ENCODE measurements around the gene GRK1. TPM values are rescaled to one million over a fixed set of nuclear protein-coding genes. Genes with fewer than 3 reads are reported as not detected.

GRK1 gene
- total RNA-seq, 2 experiments from 2014 or later: not detected

DNA sequence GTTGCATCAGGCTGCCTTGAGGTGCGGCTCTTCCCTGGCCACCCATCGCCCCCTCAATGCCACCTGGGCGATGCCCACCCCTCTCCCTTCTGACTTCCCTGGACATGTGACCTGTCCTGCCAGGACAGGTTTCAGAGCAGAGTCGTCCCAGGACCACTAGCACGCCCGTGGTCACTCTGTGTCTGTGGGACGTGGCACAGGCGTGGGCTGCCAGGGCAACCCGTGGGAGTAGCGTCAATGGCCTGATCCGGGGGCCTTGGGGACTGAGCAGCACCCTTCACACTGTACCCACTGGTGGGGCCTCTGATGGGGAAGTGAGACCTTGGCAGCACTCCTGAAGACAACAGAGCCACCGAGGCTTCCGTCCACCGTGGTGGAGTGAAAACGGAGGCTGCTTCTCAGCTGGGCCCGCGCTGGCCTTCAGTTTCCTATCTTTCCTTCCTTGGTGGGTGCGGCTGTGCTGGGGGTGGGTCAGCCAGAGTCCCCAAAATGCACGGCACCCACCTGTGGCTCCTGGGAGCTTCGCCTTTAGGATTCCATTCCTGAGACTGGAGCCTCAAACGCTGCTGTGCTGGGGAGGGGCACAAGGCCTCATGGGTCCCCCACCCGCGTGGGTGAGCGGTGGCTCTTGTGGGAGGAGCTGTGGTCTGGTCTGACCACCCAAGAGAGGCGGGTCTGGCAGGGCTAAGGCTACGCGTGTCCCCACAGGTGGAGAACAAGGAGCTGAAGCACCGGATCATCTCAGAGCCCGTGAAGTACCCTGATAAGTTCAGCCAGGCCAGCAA, 65.3 kb downstream of the GRK1 start:
- H4K20me1 ChIP-seq (ENCODE audit: insufficient read depth, low read length): no peaks in the 10 kb centered on the region
- H3K79me2 ChIP-seq (ENCODE audit: insufficient read depth, low read depth, low read length): no peaks in the 10 kb centered on the region
- H3K4me3 ChIP-seq (ENCODE audit: low read depth, low read length, poor library complexity, severe bottlenecking): no peak overlapping the region
- no peak overlapping the region for H3K4me2 ChIP-seq (ENCODE audit: low read length)
- H2AFZ ChIP-seq (ENCODE audit: low read length): no peak overlapping the region
- no peak for DNase-seq (ENCODE audit: low spot score)
- intact Hi-C loops (cut with micrococcal nuclease; ENCODE audit: unreplicated experiment): no loop called here
- H3K36me3 ChIP-seq (ENCODE audit: insufficient read depth, low read length): no peaks in the 10 kb centered on the region
- CTCF ChIA-PET (ENCODE audit: unreplicated experiment): no interaction called here
- no peak for TF ChIP-seq EZH2phosphoT487 (IDR thresholded peaks at IDR 0.05; ENCODE audit: borderline replicate concordance, low read depth, low read length)
- TF ChIP-seq, protein P1, sequence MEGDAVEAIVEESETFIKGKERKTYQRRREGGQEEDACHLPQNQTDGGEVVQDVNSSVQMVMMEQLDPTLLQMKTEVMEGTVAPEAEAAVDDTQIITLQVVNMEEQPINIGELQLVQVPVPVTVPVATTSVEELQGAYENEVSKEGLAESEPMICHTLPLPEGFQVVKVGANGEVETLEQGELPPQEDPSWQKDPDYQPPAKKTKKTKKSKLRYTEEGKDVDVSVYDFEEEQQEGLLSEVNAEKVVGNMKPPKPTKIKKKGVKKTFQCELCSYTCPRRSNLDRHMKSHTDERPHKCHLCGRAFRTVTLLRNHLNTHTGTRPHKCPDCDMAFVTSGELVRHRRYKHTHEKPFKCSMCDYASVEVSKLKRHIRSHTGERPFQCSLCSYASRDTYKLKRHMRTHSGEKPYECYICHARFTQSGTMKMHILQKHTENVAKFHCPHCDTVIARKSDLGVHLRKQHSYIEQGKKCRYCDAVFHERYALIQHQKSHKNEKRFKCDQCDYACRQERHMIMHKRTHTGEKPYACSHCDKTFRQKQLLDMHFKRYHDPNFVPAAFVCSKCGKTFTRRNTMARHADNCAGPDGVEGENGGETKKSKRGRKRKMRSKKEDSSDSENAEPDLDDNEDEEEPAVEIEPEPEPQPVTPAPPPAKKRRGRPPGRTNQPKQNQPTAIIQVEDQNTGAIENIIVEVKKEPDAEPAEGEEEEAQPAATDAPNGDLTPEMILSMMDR (conservative IDR thresholded peaks at IDR 0.05; ENCODE audit: low read length): no peak
- no peaks in the 10 kb centered on the region for H3K9me2 ChIP-seq (ENCODE audit: insufficient read depth, low read length)
- no peaks in the 10 kb centered on the region for H3K4me1 ChIP-seq (ENCODE audit: insufficient read depth, low read length, poor library complexity, severe bottlenecking)
- no TSS peak for BruUV-seq (replicated peaks)
- no peaks in the 10 kb centered on the region for H3K9me3 ChIP-seq (ENCODE audit: low read length)
- no peak overlapping the region for H3K27ac ChIP-seq (ENCODE audit: low read depth, low read length, poor library complexity, severe bottlenecking)
- POLR2A ChIA-PET: interaction anchor here (0.5 kb wide), 1 partner anchor 9 kb away, joined by 4 read pairs; no protein-coding TSS in a partner anchor

DNA sequence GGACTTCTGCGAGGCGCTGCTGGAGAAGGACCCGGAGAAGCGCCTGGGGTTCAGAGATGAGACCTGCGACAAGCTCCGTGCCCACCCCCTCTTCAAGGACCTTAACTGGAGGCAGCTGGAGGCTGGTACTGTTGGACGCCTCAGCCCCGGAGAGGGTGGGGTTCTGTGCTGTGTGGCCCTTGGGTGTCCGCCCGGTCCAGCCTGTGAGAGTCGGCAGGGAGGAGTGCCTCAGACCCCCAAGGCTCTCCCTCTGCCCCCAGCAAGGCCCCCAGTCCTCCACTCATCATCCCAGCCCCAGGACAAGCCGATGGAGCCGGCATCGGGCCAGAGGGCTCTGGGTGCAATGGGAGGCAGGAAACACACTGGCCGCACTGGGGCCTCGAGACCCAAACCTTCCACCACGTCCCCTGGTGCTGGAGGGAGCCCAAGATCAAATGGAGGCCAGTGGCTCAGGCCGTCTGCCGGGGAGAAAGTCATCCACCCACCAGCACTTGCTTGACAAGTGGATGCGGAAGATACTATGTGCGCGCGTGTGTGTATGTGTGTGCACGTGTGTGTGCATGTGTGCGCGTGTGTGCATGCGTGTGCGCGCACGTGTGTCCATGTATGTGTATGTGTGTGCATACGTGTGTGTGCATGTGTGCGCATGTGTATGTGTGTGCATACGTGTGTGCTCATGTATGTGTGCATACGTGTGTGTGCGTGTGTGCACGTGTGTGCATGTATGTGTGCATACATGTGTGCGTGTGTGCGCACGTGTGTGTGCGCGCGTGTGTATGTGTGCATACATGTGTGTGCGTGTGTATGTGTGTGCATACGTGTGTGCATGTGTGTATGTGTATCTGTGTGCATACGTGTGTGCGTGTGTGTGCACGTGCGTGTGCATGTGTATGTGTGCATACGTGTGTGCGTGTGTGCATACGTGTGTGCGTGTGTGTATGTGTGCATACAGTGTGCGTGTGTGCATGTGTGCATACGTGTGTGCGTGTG, 66.2 kb downstream of the GRK1 start:
- no peak for TF ChIP-seq EZH2phosphoT487 (IDR thresholded peaks at IDR 0.05; ENCODE audit: borderline replicate concordance, low read depth, low read length)
- TF ChIP-seq, protein P1 (conservative IDR thresholded peaks at IDR 0.05; ENCODE audit: low read length): no peak
- Histone ChIP-seq H3K4me3 (ENCODE audit: low read depth, low read length, poor library complexity, severe bottlenecking) (no peak overlapping the region), H3K9me3 (ENCODE audit: low read length) (no peaks in the 10 kb centered on the region), H3K27ac (ENCODE audit: low read depth, low read length, poor library complexity, severe bottlenecking) (no peak overlapping the region), H3K36me3 (ENCODE audit: insufficient read depth, low read length) (no peaks in the 10 kb centered on the region), H2AFZ (ENCODE audit: low read length) (no peak overlapping the region), H3K4me2 (ENCODE audit: low read length) (no peak overlapping the region), H3K9me2 (ENCODE audit: insufficient read depth, low read length) (no peaks in the 10 kb centered on the region), H4K20me1 (ENCODE audit: insufficient read depth, low read length) (no peaks in the 10 kb centered on the region), H3K79me2 (ENCODE audit: insufficient read depth, low read depth, low read length) (no peaks in the 10 kb centered on the region), H3K4me1 (ENCODE audit: insufficient read depth, low read length, poor library complexity, severe bottlenecking) (no peaks in the 10 kb centered on the region)
- DNase-seq (ENCODE audit: low spot score): no peak
- POLR2A ChIA-PET: no interaction called here
- CTCF ChIA-PET (ENCODE audit: unreplicated experiment): no interaction called here
- intact Hi-C loops (cut with micrococcal nuclease; ENCODE audit: unreplicated experiment): no loop called here
- BruUV-seq (replicated peaks): no TSS peak
